Memory B cell (primary cell): ENCODE measurements around the gene DLX1.
"Not testable (repeated sequence)": the region's sequence is repeated elsewhere in the genome, so short reads cannot be mapped to it uniquely, and the experiment has no call there.

Experiments
- ATAC-seq: fragments of 150-1000 bp; cut with Tn5 transposase; 2 replicates; pipeline ENCODE4 v1.10.0; 2021; ENCODE audit warnings: low read depth, mild to moderate bottlenecking, moderate library complexity
- DNase-seq, 2 donors: peaks; one replicate each; pipeline ENCODE4 v3.0.0; 2022; ENCODE audit warnings: low spot score in 2 of 2
- H3K27ac Mint-ChIP-seq: one replicate; pipeline ENCODE4 v1.8.0; 2022; ENCODE audit warnings: mild to moderate bottlenecking, moderate library complexity, mixed read lengths
- H3K27me3 Mint-ChIP-seq: one replicate; pipeline ENCODE4 v1.8.0; 2022; ENCODE audit warnings: mixed read lengths
- H3K36me3 Mint-ChIP-seq: one replicate; pipeline ENCODE4 v1.8.0; 2022; ENCODE audit warnings: mild to moderate bottlenecking, mixed read lengths
- H3K4me1 Mint-ChIP-seq: one replicate; pipeline ENCODE4 v1.8.0; 2022; ENCODE audit warnings: mixed read lengths
- H3K4me3 Mint-ChIP-seq: one replicate; pipeline ENCODE4 v1.8.0; 2022; ENCODE audit warnings: mild to moderate bottlenecking, moderate library complexity, mixed read lengths
- H3K9me3 Mint-ChIP-seq: one replicate; pipeline ENCODE4 v1.8.0; 2022; ENCODE audit warnings: mixed read lengths

DLX1 gene

GRCh38 chr2:172102391-172103359 lies 17.4 kb downstream of the DLX1 start, which contains the start of gene DLX2:
Gene DLX2, minus strand, starts transcription at chr2:172102900. Its CDS starts 362 bp downstream, at chr2:172102538.
- H3K4me3 Mint-ChIP-seq: peak within 1 kb of the TSS; percentile 66
- H3K9me3 Mint-ChIP-seq: peaks cover 5% of the 10 kb centered on the region
- ATAC-seq (peak; percentile 76), DNase-seq (peak in 1 of 2 donors; percentile 43)
- peaks cover 13% of the 10 kb centered on the region for H3K4me1 Mint-ChIP-seq
- H3K27ac Mint-ChIP-seq: peak within 1 kb of the TSS; percentile 73
- H3K27me3 Mint-ChIP-seq: peaks cover 24% of the 10 kb centered on the region
- no peaks in the 10 kb centered on the region for H3K36me3 Mint-ChIP-seq

GRCh38 chr2:172103471-172104272 lies 18.4 kb downstream of the DLX1 start:
- Mint-ChIP-seq H3K9me3 (peaks cover 3% of the 10 kb centered on the region), H3K36me3 (no peaks in the 10 kb centered on the region), H3K4me1 (peaks cover 10% of the 10 kb centered on the region), H3K27ac (peak overlapping the region; percentile 70), H3K4me3 (peak overlapping the region; percentile 65), H3K27me3 (peaks cover 26% of the 10 kb centered on the region)
- peak; percentile 28 for ATAC-seq
- peak in 1 of 2 donors; percentile 55 for DNase-seq

GRCh38 chr2:172105471-172106107 lies 20.3 kb downstream of the DLX1 start:
- Mint-ChIP-seq H3K9me3 (peaks cover 3% of the 10 kb centered on the region), H3K4me3 (no peak overlapping the region), H3K27ac (no peak overlapping the region), H3K36me3 (no peaks in the 10 kb centered on the region), H3K4me1 (peaks cover 9% of the 10 kb centered on the region), H3K27me3 (peaks cover 33% of the 10 kb centered on the region)
- no peak for ATAC-seq
- DNase-seq: no peak

- Mint-ChIP-seq H3K4me1 (peaks cover 9% of the 10 kb centered on the region), H3K9me3 (peaks cover 3% of the 10 kb centered on the region), H3K27me3 (peaks cover 34% of the 10 kb centered on the region), H3K4me3 (no peak overlapping the region), H3K36me3 (no peaks in the 10 kb centered on the region), H3K27ac (no peak overlapping the region)
- DNase-seq: no peak
- no peak for ATAC-seq
These were observed 21.0 kb downstream of the DLX1 start for GRCh38 chr2:172106108-172106961.

- H3K4me3 Mint-ChIP-seq: no peak overlapping the region
- no peak for ATAC-seq
- no peaks in the 10 kb centered on the region for H3K36me3 Mint-ChIP-seq
- DNase-seq: no peak
- peaks cover 3% of the 10 kb centered on the region for H3K9me3 Mint-ChIP-seq
- H3K4me1 Mint-ChIP-seq: peaks cover 1% of the 10 kb centered on the region
- no peak overlapping the region for H3K27ac Mint-ChIP-seq
- peaks cover 28% of the 10 kb centered on the region for H3K27me3 Mint-ChIP-seq
These were observed 22.6 kb downstream of the DLX1 start for GRCh38 chr2:172107690-172108586.

- no peak overlapping the region for H3K27ac Mint-ChIP-seq
- no peak overlapping the region for H3K4me3 Mint-ChIP-seq
- no peaks in the 10 kb centered on the region for H3K4me1 Mint-ChIP-seq
- H3K36me3 Mint-ChIP-seq: no peaks in the 10 kb centered on the region
- H3K27me3 Mint-ChIP-seq: peaks cover 30% of the 10 kb centered on the region
- no peak for ATAC-seq
- H3K9me3 Mint-ChIP-seq: peaks cover 3% of the 10 kb centered on the region
- DNase-seq: no peak
These were observed 23.3 kb downstream of the DLX1 start for GRCh38 chr2:172108587-172108930.

- no peak for ATAC-seq
- H3K9me3 Mint-ChIP-seq: peaks cover 3% of the 10 kb centered on the region
- peaks cover 28% of the 10 kb centered on the region for H3K27me3 Mint-ChIP-seq
- no peaks in the 10 kb centered on the region for H3K4me1 Mint-ChIP-seq
- no peak overlapping the region for H3K4me3 Mint-ChIP-seq
- DNase-seq: no peak
- no peak overlapping the region for H3K27ac Mint-ChIP-seq
- no peaks in the 10 kb centered on the region for H3K36me3 Mint-ChIP-seq
These were observed 24.1 kb downstream of the DLX1 start for GRCh38 chr2:172109256-172109987.

GRCh38 chr2:172109988-172110811 lies 24.9 kb downstream of the DLX1 start:
- no peak overlapping the region for H3K4me3 Mint-ChIP-seq

GRCh38 chr2:172113617-172114016 lies 28.3 kb downstream of the DLX1 start:
- H3K4me1 Mint-ChIP-seq: no peaks in the 10 kb centered on the region
- DNase-seq (no peak), ATAC-seq (no peak)
- H3K9me3 Mint-ChIP-seq: no peaks in the 10 kb centered on the region
- H3K27me3 Mint-ChIP-seq: peaks cover 25% of the 10 kb centered on the region
- no peak overlapping the region for H3K27ac Mint-ChIP-seq
- no peaks in the 10 kb centered on the region for H3K36me3 Mint-ChIP-seq
- no peak overlapping the region for H3K4me3 Mint-ChIP-seq

More at GRCh38 chr2:172109988-172110811, 24.9 kb downstream of the DLX1 start:
- Mint-ChIP-seq H3K9me3 (peaks cover 1% of the 10 kb centered on the region), H3K27me3 (peaks cover 30% of the 10 kb centered on the region), H3K4me1 (no peaks in the 10 kb centered on the region), H3K27ac (no peak overlapping the region), H3K36me3 (no peaks in the 10 kb centered on the region)
- DNase-seq (no peak), ATAC-seq (no peak)

- not testable (repeated sequence) for H3K9me3 Mint-ChIP-seq, H3K27ac Mint-ChIP-seq, DNase-seq, ATAC-seq, H3K36me3 Mint-ChIP-seq, H3K4me3 Mint-ChIP-seq, H3K4me1 Mint-ChIP-seq
- peaks cover 22% of the 10 kb centered on the region for H3K27me3 Mint-ChIP-seq
These were observed 28.9 kb downstream of the DLX1 start for GRCh38 chr2:172114176-172114575.

GRCh38 chr2:172114579-172114978 lies 29.3 kb downstream of the DLX1 start:
- Mint-ChIP-seq H3K36me3 (no peaks in the 10 kb centered on the region), H3K4me1 (no peaks in the 10 kb centered on the region), H3K27ac (no peak overlapping the region), H3K27me3 (peaks cover 20% of the 10 kb centered on the region), H3K4me3 (no peak overlapping the region), H3K9me3 (no peaks in the 10 kb centered on the region)
- ATAC-seq (no peak), DNase-seq (no peak)
